Naive thymus-derived CD8-positive, alpha-beta T cell (primary cell): ENCODE data around the gene MAPK4. TPM values are rescaled to one million over a fixed set of nuclear protein-coding genes. Genes with fewer than 3 reads are reported as not detected.
A peak's percentile ranks its signal among the peaks of the same experiment; 100 is the strongest.

Experiments
- ATAC-seq, 2 donors: fragments of 150-1000 bp; cut with Tn5 transposase in 1 of 2; sonication (Bioruptor Pico), chemical (Tn5 transposase) in 1 of 2; 1 replicate in 1 of 2; 2 replicates in 1 of 2; pipeline ENCODE4 v1.10.0; 2021; ENCODE audit warnings: mild to moderate bottlenecking in 2 of 2, moderate library complexity in 2 of 2
- POLR2A ChIA-PET: fragments of 350-600 bp; sonication (Branson Sonifier 250); formaldehyde crosslinking; loops from one replicate; lab custom pipeline; 2021; ENCODE audit warnings: antibody characterized with exemption; lab: Charles Lee
- DNase-seq, 10 donors: peaks; one replicate each; pipeline versions ENCODE4 v3.0.0 to v3.0.0-alpha.2; 2020 to 2022
- H3K27ac Mint-ChIP-seq, 10 donors: one replicate each; pipeline ENCODE4 v1.8.0; 2020 to 2022; ENCODE audit warnings: mild to moderate bottlenecking in 10 of 10, mixed read lengths in 10 of 10, moderate library complexity in 4 of 10, inconsistent platforms in 1 of 10
- H3K27me3 Mint-ChIP-seq, 5 donors: one replicate each; pipeline ENCODE4 v1.8.0; 2021 to 2022; ENCODE audit warnings: mixed read lengths in 5 of 5
- H3K36me3 Mint-ChIP-seq, 3 donors: one replicate each; pipeline ENCODE4 v1.8.0; 2020 to 2022; ENCODE audit warnings: mixed read lengths in 3 of 3, mild to moderate bottlenecking in 2 of 3, inconsistent platforms in 1 of 3
- H3K4me1 Mint-ChIP-seq, 4 donors: one replicate each; pipeline ENCODE4 v1.8.0; 2021 to 2022; ENCODE audit warnings: mixed read lengths in 4 of 4
- H3K4me3 Mint-ChIP-seq, 10 donors: one replicate each; pipeline ENCODE4 v1.8.0; 2020 to 2022; ENCODE audit warnings: mild to moderate bottlenecking in 10 of 10, mixed read lengths in 10 of 10, moderate library complexity in 6 of 10, inconsistent platforms in 1 of 10
- H3K9me3 Mint-ChIP-seq, 9 donors: one replicate each; pipeline ENCODE4 v1.8.0; 2020 to 2022; ENCODE audit warnings: mixed read lengths in 9 of 9, mild to moderate bottlenecking in 3 of 9, inconsistent platforms in 1 of 9, moderate library complexity in 1 of 9
- polyA plus RNA-seq, 3 donors: library from polyadenylated mRNA; unstranded; fragments of 300-500 nt; fragmentation: Illumina TruSeq; gene quantifications; one replicate each; pipeline ENCODE4 v1.2.3, GENCODE V29; 2021
- total RNA-seq, 8 experiments: library from RNA in 2 of 8; stranded (reverse) in 2 of 8; gene quantifications; one replicate each; pipeline ENCODE4 v1.2.3 and lab custom pipeline; 2021 to 2026

The MAPK4 gene
- total and polyA plus RNA-seq, 5 experiments from 2014 or later = 0.39 TPM; not detected in 4

GRCh38 chr18:50662775-50663383, 103.0 kb downstream of the MAPK4 start:
- Mint-ChIP-seq H3K27ac (no peak overlapping the region), H3K4me1 (no peaks in the 10 kb centered on the region), H3K27me3 (peaks cover 2 to 15% (median 11%) of the 10 kb centered on the region in 5 donors), H3K9me3 (peaks cover 0 to 10% (median 5%) of the 10 kb centered on the region in 9 donors), H3K36me3 (no peaks in the 10 kb centered on the region), H3K4me3 (no peak overlapping the region)
- POLR2A ChIA-PET = no interaction called here
- DNase-seq (no peak), ATAC-seq (no peak)

GRCh38 chr18:50663626-50664441, 103.9 kb downstream of the MAPK4 start:
- ATAC-seq = no peak
- Mint-ChIP-seq H3K27me3 (peaks cover 2 to 20% (median 11%) of the 10 kb centered on the region in 5 donors), H3K4me1 (no peaks in the 10 kb centered on the region), H3K9me3 (peaks cover 0 to 10% (median 5%) of the 10 kb centered on the region in 9 donors), H3K36me3 (no peaks in the 10 kb centered on the region), H3K4me3 (peak overlapping the region in 1 of 10 donors; percentile 4), H3K27ac (no peak overlapping the region)
- no peak for DNase-seq
- POLR2A ChIA-PET = no interaction called here

- no peak for ATAC-seq
- no peaks in the 10 kb centered on the region for H3K36me3 Mint-ChIP-seq
- POLR2A ChIA-PET = no interaction called here
- H3K27me3 Mint-ChIP-seq = peaks cover 0 to 17% (median 7%) of the 10 kb centered on the region in 5 donors
- no peak overlapping the region for H3K4me3 Mint-ChIP-seq
- H3K9me3 Mint-ChIP-seq = peaks cover 0 to 10% (median 5%) of the 10 kb centered on the region in 9 donors
- no peak overlapping the region for H3K27ac Mint-ChIP-seq
- H3K4me1 Mint-ChIP-seq = no peaks in the 10 kb centered on the region
- DNase-seq = no peak
Observed at GRCh38 chr18:50665015-50665414, 105.1 kb downstream of the MAPK4 start.

- Mint-ChIP-seq H3K4me3 (no peak overlapping the region), H3K36me3 (no peaks in the 10 kb centered on the region), H3K4me1 (no peaks in the 10 kb centered on the region), H3K9me3 (peaks cover 0 to 10% (median 5%) of the 10 kb centered on the region in 9 donors), H3K27me3 (peaks cover 0 to 17% (median 6%) of the 10 kb centered on the region in 5 donors), H3K27ac (no peak overlapping the region)
- DNase-seq (no peak), ATAC-seq (no peak)
- POLR2A ChIA-PET = no interaction called here
Observed at GRCh38 chr18:50665519-50665918, 105.6 kb downstream of the MAPK4 start.

GRCh38 chr18:50666536-50666935, 106.6 kb downstream of the MAPK4 start:
- Mint-ChIP-seq H3K4me3 (no peak overlapping the region), H3K27ac (no peak overlapping the region), H3K9me3 (peaks cover 0 to 10% (median 5%) of the 10 kb centered on the region in 9 donors), H3K4me1 (no peaks in the 10 kb centered on the region), H3K27me3 (peaks cover 0 to 21% (median 3%) of the 10 kb centered on the region in 5 donors), H3K36me3 (no peaks in the 10 kb centered on the region)
- DNase-seq (no peak), ATAC-seq (no peak)
- POLR2A ChIA-PET = no interaction called here

- no peak for ATAC-seq
- H3K4me1 Mint-ChIP-seq = no peaks in the 10 kb centered on the region
- H3K9me3 Mint-ChIP-seq = peaks cover 0 to 2% (median 0%) of the 10 kb centered on the region in 9 donors
- H3K27ac Mint-ChIP-seq = no peak overlapping the region
- no peaks in the 10 kb centered on the region for H3K36me3 Mint-ChIP-seq
- no peak for DNase-seq
- peaks cover 0 to 17% (median 1%) of the 10 kb centered on the region in 5 donors for H3K27me3 Mint-ChIP-seq
- POLR2A ChIA-PET = no interaction called here
- H3K4me3 Mint-ChIP-seq = no peak overlapping the region
Observed at GRCh38 chr18:50671376-50671775, 111.5 kb downstream of the MAPK4 start.

GRCh38 chr18:50674307-50674980, 114.6 kb downstream of the MAPK4 start:
- Mint-ChIP-seq H3K9me3 (peaks cover 0 to 2% (median 0%) of the 10 kb centered on the region in 9 donors), H3K4me1 (no peaks in the 10 kb centered on the region), H3K36me3 (no peaks in the 10 kb centered on the region), H3K27me3 (peaks cover 0 to 12% (median 2%) of the 10 kb centered on the region in 5 donors), H3K4me3 (no peak overlapping the region), H3K27ac (no peak overlapping the region)
- no peak for DNase-seq
- POLR2A ChIA-PET = no interaction called here
- no peak for ATAC-seq

- ATAC-seq (no peak), DNase-seq (no peak)
- Mint-ChIP-seq H3K36me3 (no peaks in the 10 kb centered on the region), H3K27me3 (peaks cover 0 to 12% (median 1%) of the 10 kb centered on the region in 5 donors), H3K4me3 (no peak overlapping the region), H3K27ac (no peak overlapping the region), H3K9me3 (no peaks in the 10 kb centered on the region), H3K4me1 (no peaks in the 10 kb centered on the region)
- POLR2A ChIA-PET = no interaction called here
Observed at GRCh38 chr18:50675043-50675442, 115.2 kb downstream of the MAPK4 start.

GRCh38 chr18:50678651-50679050, 118.8 kb downstream of the MAPK4 start:
- no peak overlapping the region for H3K27ac Mint-ChIP-seq
- no peak for ATAC-seq
- POLR2A ChIA-PET = no interaction called here
- DNase-seq = no peak
- peaks cover 0 to 5% (median 1%) of the 10 kb centered on the region in 5 donors for H3K27me3 Mint-ChIP-seq
- peaks cover 0 to 2% (median 0%) of the 10 kb centered on the region in 9 donors for H3K9me3 Mint-ChIP-seq
- no peaks in the 10 kb centered on the region for H3K4me1 Mint-ChIP-seq
- no peak overlapping the region for H3K4me3 Mint-ChIP-seq
- no peaks in the 10 kb centered on the region for H3K36me3 Mint-ChIP-seq

GRCh38 chr18:50679056-50679455, 119.2 kb downstream of the MAPK4 start:
- peaks cover 0 to 2% (median 0%) of the 10 kb centered on the region in 9 donors for H3K9me3 Mint-ChIP-seq
- no peak for DNase-seq
- H3K27ac Mint-ChIP-seq = no peak overlapping the region
- H3K4me1 Mint-ChIP-seq = no peaks in the 10 kb centered on the region
- peaks cover 0 to 9% (median 1%) of the 10 kb centered on the region in 5 donors for H3K27me3 Mint-ChIP-seq
- no peak for ATAC-seq
- POLR2A ChIA-PET = no interaction called here
- no peaks in the 10 kb centered on the region for H3K36me3 Mint-ChIP-seq
- no peak overlapping the region for H3K4me3 Mint-ChIP-seq

- H3K27ac Mint-ChIP-seq = no peak overlapping the region
- no peaks in the 10 kb centered on the region for H3K36me3 Mint-ChIP-seq
- ATAC-seq (no peak), DNase-seq (no peak)
- POLR2A ChIA-PET = no interaction called here
- no peaks in the 10 kb centered on the region for H3K4me1 Mint-ChIP-seq
- H3K9me3 Mint-ChIP-seq = peaks cover 0 to 2% (median 0%) of the 10 kb centered on the region in 9 donors
- H3K27me3 Mint-ChIP-seq = peaks cover 0 to 11% (median 1%) of the 10 kb centered on the region in 5 donors
- H3K4me3 Mint-ChIP-seq = no peak overlapping the region
Observed at GRCh38 chr18:50679656-50680055, 119.8 kb downstream of the MAPK4 start.

GRCh38 chr18:50680966-50681365, 121.1 kb downstream of the MAPK4 start:
- no peaks in the 10 kb centered on the region for H3K4me1 Mint-ChIP-seq
- ATAC-seq = no peak
- POLR2A ChIA-PET = no interaction called here

GRCh38 chr18:50682852-50683251, 123.0 kb downstream of the MAPK4 start:
- ATAC-seq (no peak), DNase-seq (no peak)
- Mint-ChIP-seq H3K36me3 (no peaks in the 10 kb centered on the region), H3K27me3 (peaks cover 0 to 11% (median 7%) of the 10 kb centered on the region in 5 donors), H3K9me3 (peaks cover 0 to 2% (median 0%) of the 10 kb centered on the region in 9 donors), H3K4me1 (no peaks in the 10 kb centered on the region), H3K4me3 (no peak overlapping the region), H3K27ac (no peak overlapping the region)
- POLR2A ChIA-PET = no interaction called here

More at GRCh38 chr18:50680966-50681365, 121.1 kb downstream of the MAPK4 start:
- Mint-ChIP-seq H3K27me3 (peaks cover 0 to 11% (median 7%) of the 10 kb centered on the region in 5 donors), H3K36me3 (no peaks in the 10 kb centered on the region), H3K9me3 (peaks cover 0 to 2% (median 0%) of the 10 kb centered on the region in 9 donors), H3K4me3 (no peak overlapping the region), H3K27ac (no peak overlapping the region)
- DNase-seq = no peak
